HUES6 (cell line): ENCODE results near the gene IL1RAPL2.

Experiments used
- H3K27ac ChIP-seq: 2 replicates; pipeline ENCODE4 v1.7.0; 2013; ENCODE audit warnings: low read depth, mild to moderate bottlenecking, low read length, inconsistent platforms
- H3K27me3 ChIP-seq: 2 replicates; pipeline ENCODE4 v1.6.1; 2013; ENCODE audit warnings: low read length; ENCODE audit not compliant: control insufficient read depth, insufficient read depth
- H3K36me3 ChIP-seq: 2 replicates; pipeline ENCODE4 v1.6.1; 2013; ENCODE audit warnings: low read length; ENCODE audit not compliant: control insufficient read depth, insufficient read depth
- H3K4me1 ChIP-seq: 2 replicates; pipeline ENCODE4 v1.6.1; 2013; ENCODE audit warnings: low read length; ENCODE audit not compliant: control insufficient read depth, insufficient read depth
- H3K4me3 ChIP-seq: 2 replicates; pipeline ENCODE4 v1.5.1; 2013; ENCODE audit warnings: low read depth, low read length
- H3K9ac ChIP-seq: one replicate; pipeline ENCODE4 v1.6.1; 2013; ENCODE audit warnings: mild to moderate bottlenecking, low read length
- H3K9me3 ChIP-seq: 2 replicates; pipeline ENCODE4 v1.6.1; 2013; ENCODE audit warnings: low read depth, low read length; ENCODE audit not compliant: control insufficient read depth, insufficient read depth

IL1RAPL2 gene

GRCh38 chrX:105260291-105261043 lies 694.5 kb downstream of the IL1RAPL2 start:
- Histone ChIP-seq H3K4me3 (no peak overlapping the region), H3K36me3 (no peaks in the 10 kb centered on the region), H3K27me3 (no peaks in the 10 kb centered on the region; the same call in 1 of the 2 replicates), H3K9me3 (no peaks in the 10 kb centered on the region), H3K4me1 (no peaks in the 10 kb centered on the region), H3K9ac (no peak overlapping the region), H3K27ac (no peak overlapping the region)

- Histone ChIP-seq H3K27me3 (no peaks in the 10 kb centered on the region; the same call in 1 of the 2 replicates), H3K9ac (no peak overlapping the region), H3K9me3 (no peaks in the 10 kb centered on the region), H3K4me1 (no peaks in the 10 kb centered on the region), H3K36me3 (no peaks in the 10 kb centered on the region), H3K4me3 (no peak overlapping the region), H3K27ac (no peak overlapping the region)
These were observed 697.2 kb downstream of the IL1RAPL2 start for GRCh38 chrX:105263171-105263570.

- no peaks in the 10 kb centered on the region; the same call in 1 of the 2 replicates for H3K27me3 ChIP-seq
- H3K4me3 ChIP-seq, result no peak overlapping the region
- no peaks in the 10 kb centered on the region for H3K4me1 ChIP-seq
- H3K36me3 ChIP-seq, result no peaks in the 10 kb centered on the region
- no peak overlapping the region for H3K27ac ChIP-seq
- no peak overlapping the region for H3K9ac ChIP-seq
- no peaks in the 10 kb centered on the region for H3K9me3 ChIP-seq
These were observed 697.8 kb downstream of the IL1RAPL2 start for GRCh38 chrX:105263801-105264200.

GRCh38 chrX:105265093-105265492 lies 699.1 kb downstream of the IL1RAPL2 start:
- Histone ChIP-seq H3K36me3 (no peaks in the 10 kb centered on the region), H3K9ac (no peak overlapping the region), H3K27me3 (no peaks in the 10 kb centered on the region; the same call in 1 of the 2 replicates), H3K27ac (no peak overlapping the region), H3K4me3 (no peak overlapping the region), H3K4me1 (no peaks in the 10 kb centered on the region), H3K9me3 (no peaks in the 10 kb centered on the region)

GRCh38 chrX:105266456-105266855 lies 700.5 kb downstream of the IL1RAPL2 start:
- H3K27ac ChIP-seq, result no peak overlapping the region
- H3K36me3 ChIP-seq, result no peaks in the 10 kb centered on the region
- H3K9ac ChIP-seq, result no peak overlapping the region
- no peak overlapping the region for H3K4me3 ChIP-seq
- no peaks in the 10 kb centered on the region for H3K4me1 ChIP-seq
- no peaks in the 10 kb centered on the region; the same call in 1 of the 2 replicates for H3K27me3 ChIP-seq
- no peaks in the 10 kb centered on the region for H3K9me3 ChIP-seq

GRCh38 chrX:105267167-105267566 lies 701.2 kb downstream of the IL1RAPL2 start:
- no peaks in the 10 kb centered on the region for H3K4me1 ChIP-seq
- no peak overlapping the region for H3K4me3 ChIP-seq
- H3K9me3 ChIP-seq, result no peaks in the 10 kb centered on the region
- H3K9ac ChIP-seq, result no peak overlapping the region
- H3K27ac ChIP-seq, result no peak overlapping the region
- H3K27me3 ChIP-seq, result no peaks in the 10 kb centered on the region; the same call in 1 of the 2 replicates
- no peaks in the 10 kb centered on the region for H3K36me3 ChIP-seq

GRCh38 chrX:105269386-105269785 lies 703.4 kb downstream of the IL1RAPL2 start:
- H3K36me3 ChIP-seq, result no peaks in the 10 kb centered on the region
- H3K4me3 ChIP-seq, result no peak overlapping the region
- H3K4me1 ChIP-seq, result no peaks in the 10 kb centered on the region
- H3K9ac ChIP-seq, result no peak overlapping the region
- no peaks in the 10 kb centered on the region for H3K9me3 ChIP-seq
- no peak overlapping the region for H3K27ac ChIP-seq
- H3K27me3 ChIP-seq, result no peaks in the 10 kb centered on the region; the same call in 1 of the 2 replicates

- Histone ChIP-seq H3K4me1 (no peaks in the 10 kb centered on the region), H3K27me3 (peaks cover 2% of the 10 kb centered on the region; the same call in 1 of the 2 replicates), H3K36me3 (no peaks in the 10 kb centered on the region), H3K27ac (no peak overlapping the region), H3K4me3 (no peak overlapping the region), H3K9ac (no peak overlapping the region), H3K9me3 (no peaks in the 10 kb centered on the region)
These were observed 707.3 kb downstream of the IL1RAPL2 start for GRCh38 chrX:105273326-105273725.

GRCh38 chrX:105274091-105274490 lies 708.1 kb downstream of the IL1RAPL2 start:
- H3K36me3 ChIP-seq, result no peaks in the 10 kb centered on the region
- no peak overlapping the region for H3K9ac ChIP-seq
- no peaks in the 10 kb centered on the region for H3K4me1 ChIP-seq
- peaks cover 2% of the 10 kb centered on the region; the same call in 1 of the 2 replicates for H3K27me3 ChIP-seq
- no peak overlapping the region for H3K4me3 ChIP-seq
- H3K27ac ChIP-seq, result no peak overlapping the region
- no peaks in the 10 kb centered on the region for H3K9me3 ChIP-seq

GRCh38 chrX:105277132-105277531 lies 711.1 kb downstream of the IL1RAPL2 start:
- Histone ChIP-seq H3K9ac (no peak overlapping the region), H3K36me3 (no peaks in the 10 kb centered on the region), H3K27me3 (peaks cover 2% of the 10 kb centered on the region; the same call in 1 of the 2 replicates)

GRCh38 chrX:105282077-105282476 lies 716.1 kb downstream of the IL1RAPL2 start:
- no peak overlapping the region for H3K27ac ChIP-seq
- H3K9ac ChIP-seq, result no peak overlapping the region
- H3K36me3 ChIP-seq, result no peaks in the 10 kb centered on the region
- H3K9me3 ChIP-seq, result no peaks in the 10 kb centered on the region
- no peaks in the 10 kb centered on the region for H3K4me1 ChIP-seq
- H3K4me3 ChIP-seq, result no peak overlapping the region
- H3K27me3 ChIP-seq, result peaks cover 2% of the 10 kb centered on the region; the same call in 1 of the 2 replicates

More at GRCh38 chrX:105277132-105277531, 711.1 kb downstream of the IL1RAPL2 start:
- Histone ChIP-seq H3K4me3 (no peak overlapping the region), H3K9me3 (no peaks in the 10 kb centered on the region), H3K4me1 (no peaks in the 10 kb centered on the region), H3K27ac (no peak overlapping the region)
